Left ventricle myocardium inferior (tissue), 1 donor: Measurements from ENCODE around the gene ENOX2. TPM values are rescaled to one million over a fixed set of nuclear protein-coding genes. Genes with fewer than 3 reads are reported as not detected.

Experiments
- DNase-seq: peaks from one replicate; pipeline ENCODE4 v3.0.0-alpha.2; 2020
- H3K27ac ChIP-seq: fragments of 200-600 bp; replicated peaks from 2 replicates; pipeline ENCODE4 v1.8.0; 2021
- H3K27me3 ChIP-seq: fragments of 200-600 bp; 2 replicates; pipeline ENCODE4 v1.8.0; 2021; ENCODE audit warnings: low read depth
- H3K36me3 ChIP-seq: fragments of 200-600 bp; 2 replicates; pipeline ENCODE4 v1.8.0; 2021
- H3K4me1 ChIP-seq: fragments of 200-600 bp; 2 replicates; pipeline ENCODE4 v1.8.0; 2021
- H3K4me3 ChIP-seq: fragments of 200-600 bp; 2 replicates; pipeline ENCODE4 v1.8.0; 2021; ENCODE audit warnings: mild to moderate bottlenecking, moderate library complexity
- H3K9me3 ChIP-seq: fragments of 200-600 bp; replicated peaks from 2 replicates; pipeline ENCODE4 v1.8.0; 2021
- CTCF ChIP-seq: fragments of 200-600 bp; IDR thresholded peaks from 2 replicates; pipeline ENCODE4 v1.8.0; 2021; ENCODE audit warnings: antibody characterized with exemption, mild to moderate bottlenecking, borderline replicate concordance
- intact Hi-C: fragments of 100-400 bp; cut with micrococcal nuclease; formaldehyde crosslinking; loops from one replicate; pipeline ENCODE4 v1.11.0; 2022
- total RNA-seq: library from RNA; stranded (reverse); fragmentation: NEBNext Ultra II Directional; extraction: Animal tissue kit (Norgen Biotek cat#: 25700); gene quantifications from one replicate; pipeline ENCODE4 v1.2.1, GENCODE V29; 2021
- donor health status: DM: no; HTN: yes; CAD: no; lungs with severe emphysema.

ENOX2 gene
- total RNA-seq, 1 donor from 2014 or later, result 14.1 TPM

- H3K27me3 ChIP-seq, result no peaks in the 10 kb centered on the region
- intact Hi-C loops, result no loop called here
- H3K4me3 ChIP-seq, result no peak overlapping the region
- peaks cover 5% of the 10 kb centered on the region for H3K36me3 ChIP-seq
- DNase-seq, result no peak
- TF ChIP-seq CTCF, result no peak
- peaks cover 10% of the 10 kb centered on the region for H3K4me1 ChIP-seq
- H3K9me3 ChIP-seq, result no peaks in the 10 kb centered on the region
- peak overlapping the region; percentile 12 for H3K27ac ChIP-seq
Observed at GRCh38 chrX:130680164-130681035, 222.6 kb downstream of the ENOX2 start.

DNA sequence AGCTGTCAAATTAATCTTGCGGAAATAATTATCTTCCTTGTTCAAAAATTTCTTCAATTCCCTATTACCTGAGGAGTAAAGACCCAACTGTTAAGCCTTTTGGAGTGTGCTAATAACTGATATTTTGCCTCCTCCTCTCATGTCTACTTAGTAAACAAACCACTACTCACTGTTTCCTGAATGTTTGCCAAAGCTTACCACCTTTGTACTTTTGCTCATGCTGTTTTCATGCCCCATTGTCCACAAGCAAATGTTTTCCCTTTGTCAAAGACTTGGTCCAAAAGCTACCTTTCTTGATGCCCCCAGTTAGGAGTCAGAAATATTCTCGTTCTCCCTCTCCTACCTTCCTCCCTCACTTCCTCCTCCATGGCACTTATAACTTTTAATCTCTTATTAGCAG is 226.1 kb downstream of the ENOX2 start:
- peaks cover 10% of the 10 kb centered on the region for H3K9me3 ChIP-seq
- intact Hi-C loops, result no loop called here
- no peak overlapping the region for H3K4me3 ChIP-seq
- H3K36me3 ChIP-seq, result peaks cover 17% of the 10 kb centered on the region
- H3K27ac ChIP-seq, result no peak overlapping the region
- peaks cover 6% of the 10 kb centered on the region for H3K4me1 ChIP-seq
- no peaks in the 10 kb centered on the region for H3K27me3 ChIP-seq
- no peak for DNase-seq
- TF ChIP-seq CTCF, result no peak

GRCh38 chrX:130672214-130672613 is 230.8 kb downstream of the ENOX2 start:
- intact Hi-C loops, result no loop called here
- Histone ChIP-seq H3K27me3 (no peaks in the 10 kb centered on the region), H3K9me3 (peaks cover 10% of the 10 kb centered on the region), H3K27ac (no peak overlapping the region), H3K36me3 (peaks cover 30% of the 10 kb centered on the region), H3K4me3 (no peak overlapping the region), H3K4me1 (no peaks in the 10 kb centered on the region)
- DNase-seq, result no peak
- TF ChIP-seq CTCF, result no peak

DNA sequence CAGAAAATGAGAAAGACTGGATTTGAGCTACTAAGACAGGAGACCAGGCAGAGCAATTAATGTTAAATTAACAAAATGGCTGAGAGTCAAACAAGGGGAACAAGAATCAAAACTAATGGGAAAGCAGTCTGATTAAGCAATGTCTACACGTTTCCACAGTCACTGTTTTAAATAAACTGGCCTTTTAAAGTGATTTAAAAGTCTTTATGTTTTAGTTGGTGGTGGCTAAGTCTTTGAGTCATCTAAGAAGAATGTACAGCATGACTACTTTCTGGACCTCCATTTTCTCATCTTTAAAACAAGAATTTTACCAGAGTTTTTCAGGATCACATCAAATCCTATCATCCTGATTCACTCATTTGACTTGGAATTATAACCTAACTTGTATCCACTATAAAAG is 233.8 kb downstream of the ENOX2 start:
- Histone ChIP-seq H3K4me3 (no peak overlapping the region), H3K9me3 (peaks cover 9% of the 10 kb centered on the region), H3K27ac (no peak overlapping the region), H3K27me3 (no peaks in the 10 kb centered on the region), H3K4me1 (no peaks in the 10 kb centered on the region), H3K36me3 (peaks cover 40% of the 10 kb centered on the region)
- intact Hi-C loops, result no loop called here
- DNase-seq, result no peak
- TF ChIP-seq CTCF, result no peak

DNA sequence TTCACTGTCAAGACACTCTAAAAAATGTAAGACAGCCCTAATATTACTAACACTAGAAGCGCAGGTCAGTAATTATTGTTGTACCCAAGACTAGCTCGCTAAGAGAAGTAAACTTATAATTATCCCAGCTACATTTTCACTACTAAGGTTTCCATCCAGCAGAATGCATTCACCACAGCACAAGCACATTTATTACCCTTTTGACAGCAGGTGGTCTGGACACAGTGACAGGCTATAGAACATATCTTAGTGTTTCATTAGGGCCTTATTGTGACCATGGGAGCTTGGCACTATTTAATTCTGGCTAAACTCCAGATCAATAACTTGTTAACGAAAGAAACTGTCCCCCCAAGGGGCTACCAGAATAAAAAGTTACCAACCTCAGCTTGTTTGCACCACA is 237.7 kb downstream of the ENOX2 start:
- intact Hi-C loops, result no loop called here
- Histone ChIP-seq H3K27ac (no peak overlapping the region), H3K36me3 (peaks cover 36% of the 10 kb centered on the region), H3K27me3 (no peaks in the 10 kb centered on the region), H3K9me3 (no peaks in the 10 kb centered on the region), H3K4me1 (no peaks in the 10 kb centered on the region), H3K4me3 (no peak overlapping the region)
- TF ChIP-seq CTCF, result no peak
- no peak for DNase-seq
